GM13976 (cell line): ENCODE results near the gene CCNT1.
"Not testable (repeated sequence)": the region's sequence is repeated elsewhere in the genome, so short reads cannot be mapped to it uniquely, and the experiment has no call there.

Experiments
- DNase-seq: peaks from one replicate; pipeline ENCODE4 v3.0.0; 2012; ENCODE audit warnings: low spot score
- in situ Hi-C: fragments of 300-500 bp; cut with MboI; formaldehyde crosslinking; loops from one replicate; pipeline ENCODE4 v1.12.0; 2022; ENCODE audit warnings: low sequenced_read_pairs, mixed read lengths, inconsistent platforms; ENCODE audit not compliant: unreplicated experiment
- TF ChIP-seq, protein P1 (sequence below): IDR thresholded peaks from 2 replicates; pipeline ENCODE4 v1.5.1; 2012; ENCODE audit warnings: borderline replicate concordance, mild to moderate bottlenecking; ENCODE audit not compliant: insufficient read depth; ENCODE audit errors: extremely low read depth, missing control alignments, control extremely low read depth

CCNT1 gene

DNA sequence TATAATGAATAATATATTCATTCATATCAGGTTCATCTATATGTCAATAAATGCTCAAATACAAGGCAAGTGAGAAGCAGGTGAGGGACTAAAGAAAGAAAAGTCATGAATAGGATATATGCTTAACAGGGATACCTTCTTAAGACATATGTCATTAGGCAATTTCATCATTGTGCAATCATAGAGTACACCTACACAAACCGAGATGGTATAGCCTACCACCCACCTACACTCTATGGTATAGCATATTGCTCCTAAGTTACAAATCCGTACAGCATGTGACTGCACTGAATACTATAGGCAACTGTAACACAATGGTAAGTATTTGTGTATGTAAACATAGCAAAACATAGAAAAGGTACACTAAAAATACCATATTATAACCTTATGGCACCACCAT lies 73.5 kb downstream of the CCNT1 start:
- DNase-seq: no peak
- TF ChIP-seq, protein P1, sequence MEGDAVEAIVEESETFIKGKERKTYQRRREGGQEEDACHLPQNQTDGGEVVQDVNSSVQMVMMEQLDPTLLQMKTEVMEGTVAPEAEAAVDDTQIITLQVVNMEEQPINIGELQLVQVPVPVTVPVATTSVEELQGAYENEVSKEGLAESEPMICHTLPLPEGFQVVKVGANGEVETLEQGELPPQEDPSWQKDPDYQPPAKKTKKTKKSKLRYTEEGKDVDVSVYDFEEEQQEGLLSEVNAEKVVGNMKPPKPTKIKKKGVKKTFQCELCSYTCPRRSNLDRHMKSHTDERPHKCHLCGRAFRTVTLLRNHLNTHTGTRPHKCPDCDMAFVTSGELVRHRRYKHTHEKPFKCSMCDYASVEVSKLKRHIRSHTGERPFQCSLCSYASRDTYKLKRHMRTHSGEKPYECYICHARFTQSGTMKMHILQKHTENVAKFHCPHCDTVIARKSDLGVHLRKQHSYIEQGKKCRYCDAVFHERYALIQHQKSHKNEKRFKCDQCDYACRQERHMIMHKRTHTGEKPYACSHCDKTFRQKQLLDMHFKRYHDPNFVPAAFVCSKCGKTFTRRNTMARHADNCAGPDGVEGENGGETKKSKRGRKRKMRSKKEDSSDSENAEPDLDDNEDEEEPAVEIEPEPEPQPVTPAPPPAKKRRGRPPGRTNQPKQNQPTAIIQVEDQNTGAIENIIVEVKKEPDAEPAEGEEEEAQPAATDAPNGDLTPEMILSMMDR: no peak
- in situ Hi-C loops: no loop called here

DNA sequence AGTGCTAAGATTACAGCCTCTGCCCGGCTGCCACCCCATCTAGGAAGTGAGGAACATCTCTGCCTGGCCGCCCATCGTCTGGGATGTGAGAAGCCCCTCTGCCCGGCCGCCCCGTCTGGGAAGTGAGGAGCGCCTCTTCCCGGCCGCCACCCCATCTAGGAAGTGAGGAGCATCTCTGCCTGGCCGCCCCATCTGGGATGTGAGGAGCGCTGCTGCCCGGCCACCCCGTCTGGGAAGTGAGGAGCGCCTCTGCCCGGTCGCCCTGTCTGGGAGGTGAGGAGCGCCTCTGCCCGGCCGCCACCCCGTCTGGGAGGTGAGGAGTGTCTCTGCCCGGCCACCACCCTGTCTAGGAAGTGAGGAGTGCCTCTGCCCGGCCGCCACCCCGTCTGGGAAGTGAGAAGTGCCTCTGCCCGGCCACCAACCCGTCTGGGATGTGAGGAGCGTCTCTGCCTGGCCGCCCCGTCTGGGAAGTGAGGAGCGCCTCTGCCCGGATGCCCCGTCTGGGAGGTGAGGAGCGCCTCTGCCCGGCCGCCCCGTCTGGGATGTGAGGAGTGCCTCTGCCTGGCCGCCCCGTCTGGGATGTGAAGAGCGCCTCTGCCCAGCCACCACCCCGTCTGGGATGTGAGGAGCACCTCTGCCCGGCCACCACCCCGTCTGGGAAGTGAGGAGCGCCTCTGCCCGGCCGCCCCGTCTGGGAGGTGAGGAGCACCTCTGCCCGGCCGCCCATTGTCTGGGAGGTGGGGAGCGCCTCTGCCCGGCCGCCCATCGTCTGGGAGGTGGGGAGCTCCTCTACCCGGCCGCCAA lies 74.6 kb downstream of the CCNT1 start:
- DNase-seq, in situ Hi-C loops: not testable (repeated sequence)

DNA sequence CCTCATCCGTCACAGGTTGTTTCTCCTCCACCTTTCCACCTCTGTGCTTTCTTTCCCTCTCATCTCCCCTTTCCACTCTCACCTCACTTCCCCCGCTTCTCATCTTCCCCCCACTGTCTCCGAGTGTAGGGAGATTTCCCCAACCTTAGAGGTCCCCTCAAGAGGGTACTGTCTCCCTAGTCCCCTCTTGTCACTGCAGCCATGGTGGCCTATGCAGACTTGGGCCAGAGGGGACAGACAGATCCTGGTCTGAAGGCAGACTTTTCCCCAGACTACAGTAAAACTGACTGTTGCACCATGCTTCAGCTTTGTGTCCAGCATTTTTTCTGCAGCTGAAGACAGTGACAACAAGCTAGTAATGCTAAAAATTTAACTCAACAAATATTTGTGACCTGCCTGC lies 75.7 kb downstream of the CCNT1 start:
- DNase-seq: no peak
- TF ChIP-seq, protein P1: no peak
- in situ Hi-C loops: no loop called here

DNA sequence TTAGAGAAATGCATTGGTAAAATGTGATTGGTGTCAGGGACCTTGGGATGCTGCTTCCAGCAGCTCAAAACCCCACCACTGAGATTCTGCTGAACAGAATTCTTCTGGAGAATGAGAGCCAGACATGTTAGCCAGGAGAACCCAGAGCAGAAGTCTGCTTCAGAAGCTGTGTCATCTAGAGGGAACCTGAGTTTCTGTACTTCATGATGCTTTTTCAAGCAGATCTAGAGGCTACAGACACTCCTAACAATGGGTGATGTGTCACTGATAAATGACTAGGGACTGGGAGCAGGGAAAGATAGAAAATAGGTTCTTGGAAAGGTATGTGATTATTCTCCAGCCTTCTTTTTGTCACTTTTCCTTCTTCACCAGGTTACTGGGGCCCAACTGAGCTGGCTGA lies 76.1 kb downstream of the CCNT1 start:
- DNase-seq: no peak
- in situ Hi-C loops: no loop called here

More for the DNA sequence above, 76.1 kb downstream of the CCNT1 start:
- TF ChIP-seq, protein P1: no peak
